ENCODE results near the gene AP2S1. TPM values are rescaled to one million over a fixed set of nuclear protein-coding genes. Genes with fewer than 3 reads are reported as not detected.

Gene AP2S1
- total RNA-seq, 6 experiments from 2014 or later = 67.2 to 82.6 (median 73.6) TPM

GRCh38 chr19:46892252-46893179 lies 41.9 kb upstream of the AP2S1 start:
- H3K27me3 ChIP-seq = no peaks in the 10 kb centered on the region
- peaks cover 0 to 68% (median 17%) of the 10 kb centered on the region in 4 donors for H3K4me1 ChIP-seq
- DNase-seq = no peak
- H3K9me3 ChIP-seq = no peaks in the 10 kb centered on the region
- TF ChIP-seq, protein P1, sequence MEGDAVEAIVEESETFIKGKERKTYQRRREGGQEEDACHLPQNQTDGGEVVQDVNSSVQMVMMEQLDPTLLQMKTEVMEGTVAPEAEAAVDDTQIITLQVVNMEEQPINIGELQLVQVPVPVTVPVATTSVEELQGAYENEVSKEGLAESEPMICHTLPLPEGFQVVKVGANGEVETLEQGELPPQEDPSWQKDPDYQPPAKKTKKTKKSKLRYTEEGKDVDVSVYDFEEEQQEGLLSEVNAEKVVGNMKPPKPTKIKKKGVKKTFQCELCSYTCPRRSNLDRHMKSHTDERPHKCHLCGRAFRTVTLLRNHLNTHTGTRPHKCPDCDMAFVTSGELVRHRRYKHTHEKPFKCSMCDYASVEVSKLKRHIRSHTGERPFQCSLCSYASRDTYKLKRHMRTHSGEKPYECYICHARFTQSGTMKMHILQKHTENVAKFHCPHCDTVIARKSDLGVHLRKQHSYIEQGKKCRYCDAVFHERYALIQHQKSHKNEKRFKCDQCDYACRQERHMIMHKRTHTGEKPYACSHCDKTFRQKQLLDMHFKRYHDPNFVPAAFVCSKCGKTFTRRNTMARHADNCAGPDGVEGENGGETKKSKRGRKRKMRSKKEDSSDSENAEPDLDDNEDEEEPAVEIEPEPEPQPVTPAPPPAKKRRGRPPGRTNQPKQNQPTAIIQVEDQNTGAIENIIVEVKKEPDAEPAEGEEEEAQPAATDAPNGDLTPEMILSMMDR (IDR thresholded peaks at IDR 0.05) = no peak
- TF ChIP-seq POLR2A (IDR thresholded peaks at IDR 0.05) = no peak
- peak overlapping the region in 2 of 3 donors; percentile 80 to 81 for H3K27ac ChIP-seq
- H3K36me3 ChIP-seq = no peaks in the 10 kb centered on the region
- intact Hi-C loops (cut with DNase I) = no loop called here
- ATAC-seq = no peak
- 81% methylated on average over 7 of the region's 11 CpGs for WGBS (ENCODE audit: insufficient coverage, low coverage, low lambda C conversion rate, missing lambda C conversion rate)
- H3K4me3 ChIP-seq = no peak overlapping the region

- peak overlapping the region; percentile 48 to 81 (median 80) for H3K27ac ChIP-seq
- DNase-seq (peak in 1 of 3 donors; percentile 79), ATAC-seq (peak; percentile 89 to 94 (median 92))
- H3K4me3 ChIP-seq = no peak overlapping the region
- no peaks in the 10 kb centered on the region for H3K27me3 ChIP-seq
- H3K36me3 ChIP-seq = no peaks in the 10 kb centered on the region
- no peaks in the 10 kb centered on the region for H3K9me3 ChIP-seq
- 22% methylated on average over 3 of the region's 3 CpGs for WGBS (ENCODE audit: insufficient coverage, low coverage, low lambda C conversion rate, missing lambda C conversion rate)
- intact Hi-C loops (cut with DNase I) = no loop called here
- peak; percentile 54 for TF ChIP-seq POLR2A (IDR thresholded peaks at IDR 0.05)
- TF ChIP-seq, protein P1 (IDR thresholded peaks at IDR 0.05) = peak; percentile 7 to 31 (median 26)
- peaks cover 0 to 61% (median 20%) of the 10 kb centered on the region in 4 donors for H3K4me1 ChIP-seq
These were observed 40.0 kb upstream of the AP2S1 start for GRCh38 chr19:46890423-46891170.

DNA sequence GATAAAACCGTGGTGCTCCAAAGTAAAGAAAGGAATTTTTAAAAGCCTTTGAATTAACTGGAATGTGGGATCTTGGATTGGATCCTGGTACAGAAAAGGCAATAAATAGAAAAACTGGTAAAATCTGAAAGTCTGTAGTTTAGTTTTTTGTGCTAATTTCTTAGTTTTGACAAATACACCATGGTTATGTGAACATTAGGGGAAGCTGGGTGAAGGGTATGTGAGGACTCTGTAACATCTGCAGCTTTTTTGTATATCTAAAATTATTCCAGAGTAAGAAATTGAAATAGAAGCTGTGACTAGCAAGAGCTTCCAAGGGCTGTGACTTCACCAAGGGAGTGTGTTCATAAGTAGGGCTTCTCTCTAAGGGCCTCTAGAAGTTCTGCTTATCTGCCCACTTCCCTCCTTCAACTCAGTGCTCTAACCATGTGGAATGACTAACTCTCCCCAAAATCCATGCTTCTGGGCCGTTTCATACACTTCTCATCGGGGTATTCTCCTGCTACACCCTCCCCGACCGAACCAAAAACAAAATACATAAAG lies 36.7 kb upstream of the AP2S1 start:
- Histone ChIP-seq H3K27ac (peak overlapping the region in 1 of 3 donors; percentile 16), H3K9me3 (no peaks in the 10 kb centered on the region), H3K27me3 (no peaks in the 10 kb centered on the region), H3K4me1 (peaks cover 0 to 65% (median 25%) of the 10 kb centered on the region in 4 donors), H3K4me3 (no peak overlapping the region), H3K36me3 (no peaks in the 10 kb centered on the region)
- WGBS (ENCODE audit: insufficient coverage, low coverage, low lambda C conversion rate, missing lambda C conversion rate) = 90% methylated on average over 5 of the region's 5 CpGs
- TF ChIP-seq, protein P1 (IDR thresholded peaks at IDR 0.05) = no peak
- no peak for TF ChIP-seq POLR2A (IDR thresholded peaks at IDR 0.05)
- DNase-seq (no peak), ATAC-seq (no peak)
- intact Hi-C loops (cut with DNase I) = no loop called here

DNA sequence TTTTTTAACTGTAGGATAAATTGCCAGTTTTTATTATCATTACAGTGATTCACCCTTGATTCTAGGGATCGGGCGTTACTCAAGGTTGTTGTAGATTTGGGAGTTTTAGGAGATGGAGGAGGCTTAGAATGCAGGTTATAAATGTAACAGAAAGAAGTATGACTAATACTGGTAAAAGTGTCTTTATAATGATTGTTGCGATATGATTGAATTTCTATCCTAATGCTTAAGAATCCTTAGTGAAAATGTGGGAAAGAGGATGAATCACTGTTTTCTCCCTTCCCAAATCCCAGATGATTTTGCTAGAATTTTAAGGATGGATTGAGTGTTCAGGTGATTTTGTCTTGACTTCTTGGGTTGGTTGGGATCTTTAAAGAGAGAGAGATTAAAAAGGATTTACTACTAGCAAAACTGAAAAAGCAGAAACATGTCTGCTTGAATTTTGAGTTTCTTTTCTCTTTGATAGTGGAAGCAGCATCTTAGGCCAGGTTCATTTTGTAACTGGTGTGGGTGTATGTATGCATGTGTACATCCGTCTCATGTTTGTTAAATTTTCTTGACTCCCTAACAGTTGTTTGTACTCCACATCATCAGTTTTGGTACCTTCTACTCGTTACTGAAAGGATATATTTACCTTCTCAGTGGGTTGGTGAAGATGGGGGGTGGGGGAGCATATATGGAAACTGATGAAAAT lies 36.0 kb upstream of the AP2S1 start:
- no peak for DNase-seq
- 73% methylated on average over 5 of the region's 5 CpGs for WGBS (ENCODE audit: insufficient coverage, low coverage, low lambda C conversion rate, missing lambda C conversion rate)
- intact Hi-C loops (cut with DNase I) = no loop called here

More for the DNA sequence above, 36.0 kb upstream of the AP2S1 start:
- no peak for TF ChIP-seq POLR2A (IDR thresholded peaks at IDR 0.05)
- TF ChIP-seq, protein P1 (IDR thresholded peaks at IDR 0.05) = no peak
- Histone ChIP-seq H3K27ac (no peak overlapping the region), H3K4me3 (no peak overlapping the region), H3K27me3 (no peaks in the 10 kb centered on the region), H3K4me1 (peaks cover 0 to 63% (median 24%) of the 10 kb centered on the region in 4 donors), H3K9me3 (no peaks in the 10 kb centered on the region), H3K36me3 (no peaks in the 10 kb centered on the region)
- ATAC-seq = no peak

Measured in right lobe of liver (tissue), 6 donors.